Measurements from ENCODE around the gene QPCT. TPM values are rescaled to one million over a fixed set of nuclear protein-coding genes. Genes with fewer than 3 reads are reported as not detected.
"Not testable (repeated sequence)": the region's sequence is repeated elsewhere in the genome, so short reads cannot be mapped to it uniquely, and the experiment has no call there.

The QPCT gene
- total RNA-seq, 1 experiment from 2014 or later: 7.1 TPM

DNA sequence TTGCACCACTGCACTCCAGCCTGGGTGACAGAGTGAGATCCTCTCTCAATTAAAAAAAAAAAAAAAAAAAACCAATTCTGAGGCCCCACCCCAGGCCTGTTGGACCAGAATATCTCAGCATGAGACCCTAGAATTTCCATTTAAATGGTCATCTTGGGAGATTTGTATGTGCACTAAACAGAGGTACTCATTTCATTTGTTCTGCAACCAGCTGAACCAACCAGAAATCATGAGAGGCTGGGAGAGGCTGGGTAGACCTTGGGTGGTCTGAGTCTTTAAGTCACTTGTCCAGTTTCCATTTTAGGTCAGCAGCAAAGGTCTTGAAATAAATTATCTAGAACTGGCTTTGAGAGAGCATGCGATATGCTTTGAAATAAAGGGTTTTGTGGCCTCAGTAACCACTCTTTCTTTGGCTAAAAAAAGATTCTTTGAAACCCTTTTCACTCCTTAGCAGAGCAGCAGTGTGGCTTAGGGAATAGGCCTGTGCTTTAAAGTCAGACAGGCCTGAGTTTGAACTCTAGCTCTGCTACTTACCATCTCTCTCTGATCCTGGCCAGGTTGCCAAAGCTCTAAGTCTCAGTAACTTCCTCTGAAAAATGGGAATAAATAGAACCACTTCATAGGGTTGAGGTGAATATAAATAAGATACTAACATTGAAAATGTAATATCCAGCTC, 52.6 kb downstream of the QPCT start:
- H3K9me3 ChIP-seq (replicated peaks): no peaks in the 10 kb centered on the region
- H3K4me1 ChIP-seq (replicated peaks): peaks cover 5% of the 10 kb centered on the region
- H3K27ac ChIP-seq: no peak overlapping the region

GRCh38 chr2:37398990-37399389, 54.6 kb downstream of the QPCT start:
- Histone ChIP-seq H3K27me3 (replicated peaks) (no peaks in the 10 kb centered on the region), H3K9me3 (replicated peaks) (no peaks in the 10 kb centered on the region), H3K4me3 (no peak overlapping the region), H3K4me1 (replicated peaks) (peaks cover 5% of the 10 kb centered on the region), H3K27ac (no peak overlapping the region), H3K36me3 (no peaks in the 10 kb centered on the region)
- DNase-seq (ENCODE audit: low read depth in 1 of 2, low spot score in 2 of 2): no peak

More for the DNA sequence above, 52.6 kb downstream of the QPCT start:
- DNase-seq (ENCODE audit: low read depth in 1 of 2, low spot score in 2 of 2): peak in 1 of 2 experiments; percentile 17
- Histone ChIP-seq H3K36me3 (no peaks in the 10 kb centered on the region), H3K4me3 (no peak overlapping the region), H3K27me3 (replicated peaks) (no peaks in the 10 kb centered on the region)

GRCh38 chr2:37400041-37400440, 55.6 kb downstream of the QPCT start:
- DNase-seq (ENCODE audit: low read depth in 1 of 2, low spot score in 2 of 2): no peak
- H3K4me1 ChIP-seq (replicated peaks): peaks cover 5% of the 10 kb centered on the region
- H3K4me3 ChIP-seq: no peak overlapping the region
- H3K27me3 ChIP-seq (replicated peaks): no peaks in the 10 kb centered on the region
- no peaks in the 10 kb centered on the region for H3K36me3 ChIP-seq
- H3K27ac ChIP-seq: no peak overlapping the region
- H3K9me3 ChIP-seq (replicated peaks): no peaks in the 10 kb centered on the region

GRCh38 chr2:37402636-37403035, 58.2 kb downstream of the QPCT start:
- no peaks in the 10 kb centered on the region for H3K27me3 ChIP-seq (replicated peaks)
- no peak for DNase-seq (ENCODE audit: low read depth in 1 of 2, low spot score in 2 of 2)
- no peaks in the 10 kb centered on the region for H3K36me3 ChIP-seq
- H3K9me3 ChIP-seq (replicated peaks): no peaks in the 10 kb centered on the region
- no peak overlapping the region for H3K27ac ChIP-seq
- no peak overlapping the region for H3K4me3 ChIP-seq
- H3K4me1 ChIP-seq (replicated peaks): no peaks in the 10 kb centered on the region; the same call in 1 of the 2 replicates

DNA sequence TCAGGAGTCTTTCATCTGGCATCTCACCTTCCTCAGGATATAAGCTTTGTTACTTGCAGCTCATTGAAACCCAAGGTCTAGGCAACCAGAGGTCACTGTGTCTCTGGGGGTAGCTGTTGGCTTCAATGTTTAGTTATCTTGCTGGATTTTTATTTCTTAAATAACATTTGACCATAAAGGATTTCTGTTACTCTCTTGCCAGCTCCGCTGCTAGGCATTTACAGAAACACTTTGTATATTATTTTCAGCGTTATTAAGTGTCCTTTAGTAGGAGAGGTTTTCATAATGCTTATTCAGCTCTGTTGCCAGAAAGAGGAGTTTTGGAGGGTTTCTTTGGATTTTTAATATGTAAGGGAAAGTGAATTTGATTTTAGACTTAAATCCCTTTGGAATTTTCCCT, 61.4 kb downstream of the QPCT start:
- no peak overlapping the region for H3K4me3 ChIP-seq
- H3K27me3 ChIP-seq (replicated peaks): no peaks in the 10 kb centered on the region
- H3K9me3 ChIP-seq (replicated peaks): no peaks in the 10 kb centered on the region

GRCh38 chr2:37412231-37412630, 67.8 kb downstream of the QPCT start:
- Histone ChIP-seq H3K27ac (no peak overlapping the region), H3K9me3 (replicated peaks) (no peaks in the 10 kb centered on the region), H3K4me3 (no peak overlapping the region), H3K4me1 (replicated peaks) (peaks cover 8% of the 10 kb centered on the region), H3K27me3 (replicated peaks) (no peaks in the 10 kb centered on the region), H3K36me3 (no peaks in the 10 kb centered on the region)
- no peak for DNase-seq (ENCODE audit: low read depth in 1 of 2, low spot score in 2 of 2)

More for the DNA sequence above, 61.4 kb downstream of the QPCT start:
- Histone ChIP-seq H3K36me3 (no peaks in the 10 kb centered on the region), H3K27ac (no peak overlapping the region), H3K4me1 (replicated peaks) (no peaks in the 10 kb centered on the region)
- no peak for DNase-seq (ENCODE audit: low read depth in 1 of 2, low spot score in 2 of 2)

DNA sequence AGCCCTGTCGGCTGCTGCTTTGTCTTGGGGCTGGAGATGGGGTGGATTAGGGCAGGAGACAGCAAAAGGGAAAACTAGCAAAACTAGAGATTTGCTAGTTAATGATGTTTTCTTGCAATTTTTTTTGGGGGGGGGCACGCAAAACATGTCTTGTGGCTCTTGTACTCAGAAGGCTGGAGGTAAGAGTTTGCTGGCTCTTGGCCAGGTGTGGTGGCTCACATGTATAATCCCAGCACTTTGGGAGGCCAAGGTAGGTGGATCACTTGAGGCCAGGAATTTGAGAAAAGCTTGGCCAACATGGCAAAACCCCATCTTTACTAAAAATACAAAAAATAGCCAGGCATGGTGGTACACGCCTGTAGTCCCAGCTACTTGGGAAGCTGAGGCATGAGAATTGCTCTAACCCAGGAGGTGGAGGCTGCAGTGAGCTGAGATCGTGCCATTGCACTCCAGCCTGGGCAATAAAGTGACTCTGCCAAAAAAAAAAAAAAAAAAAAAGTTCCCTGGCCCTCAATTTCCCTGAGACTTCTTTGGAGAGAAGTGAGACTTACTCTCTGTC, 69.6 kb downstream of the QPCT start:
- H3K9me3 ChIP-seq (replicated peaks); DNase-seq (ENCODE audit: low read depth in 1 of 2, low spot score in 2 of 2); H3K27ac ChIP-seq; H3K36me3 ChIP-seq; H3K4me1 ChIP-seq (replicated peaks); H3K4me3 ChIP-seq; H3K27me3 ChIP-seq (replicated peaks): not testable (repeated sequence)

GRCh38 chr2:37414470-37414949, 70.1 kb downstream of the QPCT start:
- Histone ChIP-seq H3K27me3 (replicated peaks) (no peaks in the 10 kb centered on the region), H3K27ac (0 out of 2 replicates have a peak overlapping the region, but pooled peaks have one; percentile 3), H3K9me3 (replicated peaks) (no peaks in the 10 kb centered on the region), H3K4me1 (replicated peaks) (peaks cover 8% of the 10 kb centered on the region), H3K4me3 (no peak overlapping the region), H3K36me3 (no peaks in the 10 kb centered on the region)
- peak in 1 of 2 experiments; percentile 65 for DNase-seq (ENCODE audit: low read depth in 1 of 2, low spot score in 2 of 2)

GRCh38 chr2:37415128-37415820, 70.8 kb downstream of the QPCT start:
- DNase-seq (ENCODE audit: low read depth in 1 of 2, low spot score in 2 of 2): peak in 1 of 2 experiments; percentile 34
- Histone ChIP-seq H3K27me3 (replicated peaks) (no peaks in the 10 kb centered on the region), H3K4me3 (no peak overlapping the region), H3K4me1 (replicated peaks) (peaks cover 8% of the 10 kb centered on the region), H3K27ac (no peak overlapping the region), H3K9me3 (replicated peaks) (no peaks in the 10 kb centered on the region), H3K36me3 (no peaks in the 10 kb centered on the region)

- H3K9me3 ChIP-seq (replicated peaks): no peaks in the 10 kb centered on the region
- peaks cover 16% of the 10 kb centered on the region for H3K4me1 ChIP-seq (replicated peaks)
- no peak for DNase-seq (ENCODE audit: low read depth in 1 of 2, low spot score in 2 of 2)
- no peaks in the 10 kb centered on the region for H3K27me3 ChIP-seq (replicated peaks)
- no peak overlapping the region for H3K27ac ChIP-seq
- no peaks in the 10 kb centered on the region for H3K36me3 ChIP-seq
- no peak overlapping the region for H3K4me3 ChIP-seq
Measured at GRCh38 chr2:37417321-37417720, 72.9 kb downstream of the QPCT start.

GRCh38 chr2:37418956-37419355, 74.5 kb downstream of the QPCT start:
- no peak for DNase-seq (ENCODE audit: low read depth in 1 of 2, low spot score in 2 of 2)
- Histone ChIP-seq H3K9me3 (replicated peaks) (no peaks in the 10 kb centered on the region), H3K4me3 (no peak overlapping the region), H3K36me3 (no peaks in the 10 kb centered on the region), H3K27me3 (replicated peaks) (no peaks in the 10 kb centered on the region), H3K4me1 (replicated peaks) (peaks cover 16% of the 10 kb centered on the region), H3K27ac (no peak overlapping the region)

DNA sequence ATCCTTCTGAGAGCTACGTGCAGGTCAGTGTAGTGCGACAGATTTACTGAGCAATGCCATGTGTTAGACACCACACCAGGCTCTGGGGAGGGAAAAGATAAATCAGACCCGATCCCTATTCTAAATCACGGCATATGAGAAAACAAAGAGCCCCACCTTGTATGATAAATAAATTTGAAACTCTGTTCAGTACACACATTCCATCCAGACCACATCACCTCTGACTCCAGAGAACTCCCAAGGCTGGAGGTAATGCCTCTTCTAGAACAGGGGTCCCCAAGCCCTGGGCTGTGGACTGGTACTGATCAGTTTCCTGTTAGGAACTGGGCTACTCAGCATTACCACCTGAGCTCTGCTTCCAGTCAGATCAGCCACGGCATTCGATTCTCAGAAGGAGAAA, 77.3 kb downstream of the QPCT start:
- H3K27me3 ChIP-seq (replicated peaks): no peaks in the 10 kb centered on the region
- H3K4me1 ChIP-seq (replicated peaks): peaks cover 9% of the 10 kb centered on the region
- H3K4me3 ChIP-seq: no peak overlapping the region
- no peak overlapping the region for H3K27ac ChIP-seq
- H3K9me3 ChIP-seq (replicated peaks): no peaks in the 10 kb centered on the region
- DNase-seq (ENCODE audit: low read depth in 1 of 2, low spot score in 2 of 2): no peak
- H3K36me3 ChIP-seq: no peaks in the 10 kb centered on the region

DNA sequence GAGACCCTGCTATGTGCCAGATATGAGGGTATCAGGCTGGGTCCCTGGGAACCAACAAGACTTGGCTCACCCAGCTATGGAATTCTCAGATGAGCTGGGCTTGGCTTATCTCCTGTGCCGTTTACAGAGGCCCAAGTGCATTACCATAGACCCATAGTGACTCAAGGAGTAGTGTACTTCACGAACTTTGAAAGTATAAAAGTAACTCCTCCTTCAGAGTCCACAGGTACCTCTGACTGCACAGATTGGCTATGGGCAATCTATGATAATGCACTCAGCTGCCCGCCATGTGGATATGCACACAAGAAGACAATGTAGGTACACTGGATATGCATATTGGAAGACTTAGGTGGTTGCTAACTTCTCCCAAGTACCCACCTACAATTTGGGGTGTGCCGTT, 78.4 kb downstream of the QPCT start:
- no peaks in the 10 kb centered on the region for H3K36me3 ChIP-seq
- no peaks in the 10 kb centered on the region for H3K27me3 ChIP-seq (replicated peaks)
- H3K4me1 ChIP-seq (replicated peaks): peaks cover 9% of the 10 kb centered on the region
- H3K9me3 ChIP-seq (replicated peaks): no peaks in the 10 kb centered on the region
- H3K4me3 ChIP-seq: no peak overlapping the region
- no peak overlapping the region for H3K27ac ChIP-seq
- no peak for DNase-seq (ENCODE audit: low read depth in 1 of 2, low spot score in 2 of 2)

Measured in SJSA1 (cell line).